ENCODE measurements around the gene MORF4L1. TPM values are rescaled to one million over a fixed set of nuclear protein-coding genes. Genes with fewer than 3 reads are reported as not detected.
"Not testable (repeated sequence)": the region's sequence is repeated elsewhere in the genome, so short reads cannot be mapped to it uniquely, and the experiment has no call there.

Gene MORF4L1
- total RNA-seq, 1 donor from 2014 or later: 472 TPM

- Mint-ChIP-seq H3K4me1 (peaks cover 21% of the 10 kb centered on the region), H3K27ac (ENCODE audit: unreplicated experiment) (no peak overlapping the region), H3K9me3 (no peaks in the 10 kb centered on the region), H3K4me3 (no peak overlapping the region), H3K36me3 (ENCODE audit: low read depth) (no peaks in the 10 kb centered on the region), H3K27me3 (ENCODE audit: low read depth) (no peaks in the 10 kb centered on the region)
- TF ChIP-seq CTCF (conservative IDR thresholded peaks at IDR 0.05): no peak
- DNase-seq (ENCODE audit: low read depth, low spot score): no peak
Measured at GRCh38 chr15:78841376-78841706, 31.3 kb upstream of the MORF4L1 start.

- no peak for DNase-seq (ENCODE audit: low read depth, low spot score)
- no peaks in the 10 kb centered on the region for H3K36me3 Mint-ChIP-seq (ENCODE audit: low read depth)
- no peak overlapping the region for H3K27ac Mint-ChIP-seq (ENCODE audit: unreplicated experiment)
- peaks cover 21% of the 10 kb centered on the region for H3K4me1 Mint-ChIP-seq
- H3K9me3 Mint-ChIP-seq: no peaks in the 10 kb centered on the region
- no peak for TF ChIP-seq CTCF (conservative IDR thresholded peaks at IDR 0.05)
- no peaks in the 10 kb centered on the region for H3K27me3 Mint-ChIP-seq (ENCODE audit: low read depth)
- H3K4me3 Mint-ChIP-seq: no peak overlapping the region
Measured at GRCh38 chr15:78841891-78842290, 30.8 kb upstream of the MORF4L1 start.

GRCh38 chr15:78842519-78842918, 30.2 kb upstream of the MORF4L1 start:
- H3K27me3 Mint-ChIP-seq (ENCODE audit: low read depth): no peaks in the 10 kb centered on the region
- TF ChIP-seq CTCF (conservative IDR thresholded peaks at IDR 0.05): no peak
- peaks cover 3% of the 10 kb centered on the region for H3K9me3 Mint-ChIP-seq
- H3K4me3 Mint-ChIP-seq: no peak overlapping the region
- peaks cover 3% of the 10 kb centered on the region for H3K36me3 Mint-ChIP-seq (ENCODE audit: low read depth)
- peaks cover 24% of the 10 kb centered on the region for H3K4me1 Mint-ChIP-seq
- no peak overlapping the region for H3K27ac Mint-ChIP-seq (ENCODE audit: unreplicated experiment)
- no peak for DNase-seq (ENCODE audit: low read depth, low spot score)

GRCh38 chr15:78846906-78847305, 25.8 kb upstream of the MORF4L1 start:
- not testable (repeated sequence) for H3K4me3 Mint-ChIP-seq; DNase-seq (ENCODE audit: low read depth, low spot score); H3K27me3 Mint-ChIP-seq (ENCODE audit: low read depth); H3K27ac Mint-ChIP-seq (ENCODE audit: unreplicated experiment); H3K9me3 Mint-ChIP-seq; H3K36me3 Mint-ChIP-seq (ENCODE audit: low read depth)
- peaks cover 34% of the 10 kb centered on the region for H3K4me1 Mint-ChIP-seq

GRCh38 chr15:78847387-78847906, 25.2 kb upstream of the MORF4L1 start:
- not testable (repeated sequence) for H3K4me3 Mint-ChIP-seq; DNase-seq (ENCODE audit: low read depth, low spot score); H3K27me3 Mint-ChIP-seq (ENCODE audit: low read depth); H3K36me3 Mint-ChIP-seq (ENCODE audit: low read depth); H3K9me3 Mint-ChIP-seq
- Mint-ChIP-seq H3K4me1 (peaks cover 37% of the 10 kb centered on the region), H3K27ac (ENCODE audit: unreplicated experiment) (peak overlapping the region; percentile 81)

GRCh38 chr15:78850352-78850751, 22.3 kb upstream of the MORF4L1 start:
- H3K36me3 Mint-ChIP-seq (ENCODE audit: low read depth): peaks cover 12% of the 10 kb centered on the region
- H3K4me3 Mint-ChIP-seq: no peak overlapping the region
- TF ChIP-seq CTCF (conservative IDR thresholded peaks at IDR 0.05): no peak
- DNase-seq (ENCODE audit: low read depth, low spot score): no peak
- peak overlapping the region; percentile 98 for H3K27ac Mint-ChIP-seq (ENCODE audit: unreplicated experiment)
- no peaks in the 10 kb centered on the region for H3K27me3 Mint-ChIP-seq (ENCODE audit: low read depth)
- peaks cover 44% of the 10 kb centered on the region for H3K4me1 Mint-ChIP-seq
- H3K9me3 Mint-ChIP-seq: peaks cover 11% of the 10 kb centered on the region
